ENCODE results near the gene LAMA2. TPM values are rescaled to one million over a fixed set of nuclear protein-coding genes. Genes with fewer than 3 reads are reported as not detected.

LAMA2 gene
- total and polyA plus RNA-seq, 3 donors from 2014 or later: 25.9 to 94.8 (median 56.0) TPM

GRCh38 chr6:129192458-129192989, 309.6 kb downstream of the LAMA2 start:
- intact Hi-C loops (cut with DNase I; ENCODE audit: low total_unique reads): no loop called here

GRCh38 chr6:129194306-129194941, 311.5 kb downstream of the LAMA2 start:
- WGBS, 2 donors: 85 to 90% methylated on average over 7 of the region's 7 CpGs
- peak overlapping the region in 1 of 2 donors; percentile 26 for H3K27ac ChIP-seq
- no peak for DNase-seq

More at GRCh38 chr6:129192458-129192989, 309.6 kb downstream of the LAMA2 start:
- Histone ChIP-seq H3K4me1 (no peaks in the 10 kb centered on the region), H3K27me3 (no peaks in the 10 kb centered on the region), H3K36me3 (ENCODE audit: low read depth, missing control alignments) (no peaks in the 10 kb centered on the region), H3K27ac (no peak overlapping the region), H3K9me3 (no peaks in the 10 kb centered on the region), H3K4me3 (peak overlapping the region in 1 of 2 donors; percentile 11)
- DNase-seq: peak; percentile 33
- TF ChIP-seq POLR2A (IDR thresholded peaks at IDR 0.05) (no peak), CTCF (IDR thresholded peaks at IDR 0.05) (no peak)
- WGBS, 2 donors: 64 to 79% methylated on average over 14 of the region's 14 CpGs

GRCh38 chr6:129195161-129195560, 312.2 kb downstream of the LAMA2 start:
- intact Hi-C loops (cut with DNase I; ENCODE audit: low total_unique reads): no loop called here
- TF ChIP-seq CTCF (IDR thresholded peaks at IDR 0.05) (no peak), POLR2A (IDR thresholded peaks at IDR 0.05) (no peak)
- H3K36me3 ChIP-seq (ENCODE audit: low read depth, missing control alignments): no peaks in the 10 kb centered on the region
- H3K27me3 ChIP-seq: no peaks in the 10 kb centered on the region
- no peak for DNase-seq
- peak overlapping the region in 1 of 2 donors; percentile 26 for H3K27ac ChIP-seq
- WGBS, 2 donors: 54 to 57% methylated on average over 2 of the region's 2 CpGs
- H3K9me3 ChIP-seq: no peaks in the 10 kb centered on the region
- H3K4me3 ChIP-seq: no peak overlapping the region
- no peaks in the 10 kb centered on the region for H3K4me1 ChIP-seq

More at GRCh38 chr6:129194306-129194941, 311.5 kb downstream of the LAMA2 start:
- H3K36me3 ChIP-seq (ENCODE audit: low read depth, missing control alignments): no peaks in the 10 kb centered on the region
- H3K4me3 ChIP-seq: no peak overlapping the region
- intact Hi-C loops (cut with DNase I; ENCODE audit: low total_unique reads): no loop called here
- no peaks in the 10 kb centered on the region for H3K9me3 ChIP-seq
- TF ChIP-seq POLR2A (IDR thresholded peaks at IDR 0.05) (no peak), CTCF (IDR thresholded peaks at IDR 0.05) (no peak)
- no peaks in the 10 kb centered on the region for H3K27me3 ChIP-seq
- no peaks in the 10 kb centered on the region for H3K4me1 ChIP-seq

- DNase-seq: no peak
- Histone ChIP-seq H3K4me1 (no peaks in the 10 kb centered on the region), H3K27ac (peak overlapping the region in 1 of 2 donors; percentile 26), H3K4me3 (no peak overlapping the region), H3K36me3 (ENCODE audit: low read depth, missing control alignments) (no peaks in the 10 kb centered on the region), H3K27me3 (no peaks in the 10 kb centered on the region), H3K9me3 (no peaks in the 10 kb centered on the region)
- intact Hi-C loops (cut with DNase I; ENCODE audit: low total_unique reads): no loop called here
- TF ChIP-seq CTCF (IDR thresholded peaks at IDR 0.05) (no peak), POLR2A (IDR thresholded peaks at IDR 0.05) (no peak)
Measured at GRCh38 chr6:129195643-129196042, 312.7 kb downstream of the LAMA2 start.

- Histone ChIP-seq H3K27ac (no peak overlapping the region), H3K4me1 (no peaks in the 10 kb centered on the region), H3K4me3 (no peak overlapping the region), H3K36me3 (ENCODE audit: low read depth, missing control alignments) (no peaks in the 10 kb centered on the region), H3K27me3 (no peaks in the 10 kb centered on the region), H3K9me3 (no peaks in the 10 kb centered on the region)
- no peak for DNase-seq
- intact Hi-C loops (cut with DNase I; ENCODE audit: low total_unique reads): no loop called here
- WGBS, 2 donors: 91 to 100% methylated on average over 4 of the region's 4 CpGs
- no peak for TF ChIP-seq POLR2A (IDR thresholded peaks at IDR 0.05)
- TF ChIP-seq CTCF (IDR thresholded peaks at IDR 0.05): no peak
Measured at GRCh38 chr6:129197154-129197553, 314.2 kb downstream of the LAMA2 start.

All from testis (tissue), 3 donors.